ENCODE measurements around the gene INTS2.
"Not testable (repeated sequence)": the region's sequence is repeated elsewhere in the genome, so short reads cannot be mapped to it uniquely, and the experiment has no call there.

The INTS2 gene

DNA sequence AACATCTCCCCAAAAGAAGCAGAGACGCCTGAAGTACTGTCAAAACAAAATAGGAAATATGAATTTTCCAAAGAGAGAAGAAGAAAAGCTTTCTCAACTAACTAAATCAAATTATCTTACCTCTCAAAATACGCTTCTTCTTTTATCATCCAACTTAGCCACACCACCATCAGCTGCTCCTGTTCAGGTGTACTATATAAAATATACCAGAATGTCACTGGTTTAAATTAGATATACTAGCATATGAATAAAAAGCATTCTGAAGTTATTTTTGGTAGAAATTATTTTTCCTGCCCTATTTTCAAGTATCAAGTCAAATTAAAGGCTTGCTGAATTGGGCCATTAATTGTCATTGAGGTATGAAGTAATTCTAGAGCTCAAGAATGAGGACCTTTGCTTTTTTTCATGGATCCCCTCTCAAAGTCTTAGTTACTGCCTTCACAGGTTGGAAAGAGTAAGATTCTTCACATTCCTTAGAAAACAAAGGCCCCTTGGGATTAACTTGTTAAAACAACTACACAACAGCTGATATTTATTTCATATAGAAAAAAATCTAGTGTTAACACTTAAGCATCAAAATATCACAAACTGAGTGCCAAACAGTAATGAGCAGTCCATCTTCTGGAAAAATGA lies 30.1 kb downstream of the INTS2 start:
- Histone ChIP-seq H3K9me3 (ENCODE audit: control insufficient read depth, low read length) (no peaks in the 10 kb centered on the region), H3K4me3 (ENCODE audit: insufficient read depth, low read depth, low read length, poor library complexity, severe bottlenecking) (no peak overlapping the region), H3K4me1 (ENCODE audit: control insufficient read depth, insufficient read depth, low read length, poor library complexity, severe bottlenecking) (no peaks in the 10 kb centered on the region), H3K27me3 (replicated peaks; ENCODE audit: control insufficient read depth, insufficient read depth, low read length, poor library complexity, severe bottlenecking) (no peaks in the 10 kb centered on the region), H3K36me3 (ENCODE audit: control insufficient read depth, insufficient read depth, low read length) (peaks cover 28% of the 10 kb centered on the region), H3K27ac (ENCODE audit: insufficient read depth, low read length, poor library complexity, severe bottlenecking) (no peak overlapping the region)
- DNase-seq = no peak

DNA sequence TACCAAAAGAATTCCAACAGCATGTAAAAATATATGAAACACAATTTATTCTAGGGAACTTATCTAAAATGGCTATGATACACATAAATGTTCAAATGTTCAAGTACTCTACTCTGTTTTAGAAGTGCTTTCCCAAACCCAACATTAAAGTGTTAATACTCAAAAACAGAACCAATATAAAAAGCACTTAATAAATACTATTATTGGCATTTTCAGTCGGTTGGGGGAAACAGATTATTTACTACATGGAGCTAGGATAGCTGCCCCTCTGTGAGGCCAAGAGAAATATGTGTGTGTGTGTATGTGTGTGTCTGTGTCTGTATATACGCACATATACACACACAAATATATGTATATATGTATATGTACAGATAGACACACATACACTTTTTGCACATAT lies 32.4 kb downstream of the INTS2 start:
- Histone ChIP-seq H3K4me1 (ENCODE audit: control insufficient read depth, insufficient read depth, low read length, poor library complexity, severe bottlenecking) (no peaks in the 10 kb centered on the region), H3K36me3 (ENCODE audit: control insufficient read depth, insufficient read depth, low read length) (peaks cover 18% of the 10 kb centered on the region), H3K9me3 (ENCODE audit: control insufficient read depth, low read length) (no peaks in the 10 kb centered on the region), H3K4me3 (ENCODE audit: insufficient read depth, low read depth, low read length, poor library complexity, severe bottlenecking) (no peak overlapping the region), H3K27me3 (replicated peaks; ENCODE audit: control insufficient read depth, insufficient read depth, low read length, poor library complexity, severe bottlenecking) (no peaks in the 10 kb centered on the region), H3K27ac (ENCODE audit: insufficient read depth, low read length, poor library complexity, severe bottlenecking) (no peak overlapping the region)
- DNase-seq = no peak

DNA sequence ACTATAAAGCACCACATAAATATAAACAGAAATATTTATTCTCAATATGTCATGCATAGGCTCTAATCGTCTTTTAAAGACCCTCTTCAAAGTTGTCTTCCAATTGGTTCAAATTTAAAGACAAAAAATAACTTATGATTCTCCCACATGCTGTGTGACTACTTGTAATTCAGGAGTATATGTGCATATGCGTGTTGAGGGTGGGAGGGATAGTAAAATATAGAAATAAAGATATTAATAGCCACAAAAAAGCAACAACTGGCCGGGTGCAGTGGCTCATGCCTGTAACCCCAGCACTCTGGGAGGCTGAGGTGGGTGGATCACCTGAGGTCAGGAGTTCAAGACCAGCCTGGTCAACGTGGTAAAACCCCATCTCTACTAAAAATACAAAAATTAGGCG lies 33.5 kb downstream of the INTS2 start:
- H3K27ac ChIP-seq (ENCODE audit: insufficient read depth, low read length, poor library complexity, severe bottlenecking); H3K4me3 ChIP-seq (ENCODE audit: insufficient read depth, low read depth, low read length, poor library complexity, severe bottlenecking); H3K27me3 ChIP-seq (replicated peaks; ENCODE audit: control insufficient read depth, insufficient read depth, low read length, poor library complexity, severe bottlenecking); H3K4me1 ChIP-seq (ENCODE audit: control insufficient read depth, insufficient read depth, low read length, poor library complexity, severe bottlenecking); H3K9me3 ChIP-seq (ENCODE audit: control insufficient read depth, low read length); DNase-seq: not testable (repeated sequence)
- peaks cover 15% of the 10 kb centered on the region for H3K36me3 ChIP-seq (ENCODE audit: control insufficient read depth, insufficient read depth, low read length)

DNA sequence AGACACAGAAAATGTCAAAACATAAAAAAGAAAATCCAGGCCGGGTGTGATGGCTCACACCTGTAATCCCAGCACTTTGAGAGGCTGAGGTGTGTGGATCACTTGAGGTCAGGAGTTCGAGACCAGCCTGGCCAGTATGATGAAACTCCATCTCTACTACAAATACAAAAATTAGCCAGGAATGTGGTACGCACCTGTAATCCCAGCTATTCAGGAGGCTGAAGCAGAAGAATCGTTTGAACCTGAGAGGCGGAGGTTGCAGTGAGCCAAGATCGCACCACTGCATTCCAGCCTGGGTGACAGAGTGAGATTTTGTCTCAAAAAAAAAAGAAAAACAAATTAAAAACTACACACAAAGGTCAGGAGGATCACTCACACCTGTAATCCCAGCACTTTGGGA lies 40.0 kb downstream of the INTS2 start:
- H3K4me1 ChIP-seq (ENCODE audit: control insufficient read depth, insufficient read depth, low read length, poor library complexity, severe bottlenecking); H3K27ac ChIP-seq (ENCODE audit: insufficient read depth, low read length, poor library complexity, severe bottlenecking); DNase-seq; H3K9me3 ChIP-seq (ENCODE audit: control insufficient read depth, low read length); H3K4me3 ChIP-seq (ENCODE audit: insufficient read depth, low read depth, low read length, poor library complexity, severe bottlenecking); H3K27me3 ChIP-seq (replicated peaks; ENCODE audit: control insufficient read depth, insufficient read depth, low read length, poor library complexity, severe bottlenecking): not testable (repeated sequence)
- H3K36me3 ChIP-seq (ENCODE audit: control insufficient read depth, insufficient read depth, low read length) = peaks cover 12% of the 10 kb centered on the region

DNA sequence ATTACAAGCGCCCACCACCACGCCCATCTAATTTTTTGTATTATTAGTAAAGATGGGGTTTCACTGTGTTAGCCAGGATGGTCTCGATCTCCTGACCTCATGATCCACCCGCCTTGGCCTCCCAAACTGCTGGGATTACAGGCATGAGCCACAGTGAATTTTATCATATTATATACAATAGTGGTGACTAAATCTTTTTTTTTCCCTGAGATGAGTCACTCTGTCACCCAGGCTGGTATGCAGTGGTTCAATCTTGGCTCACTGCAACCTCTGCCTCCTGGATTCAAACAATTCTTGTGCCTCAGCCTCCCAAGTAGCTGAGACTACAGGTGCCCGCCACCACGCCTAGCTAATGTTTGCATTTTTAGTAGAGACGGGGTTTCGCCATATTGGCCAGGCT lies 41.9 kb downstream of the INTS2 start:
- not testable (repeated sequence) for H3K4me1 ChIP-seq (ENCODE audit: control insufficient read depth, insufficient read depth, low read length, poor library complexity, severe bottlenecking); H3K27me3 ChIP-seq (replicated peaks; ENCODE audit: control insufficient read depth, insufficient read depth, low read length, poor library complexity, severe bottlenecking); DNase-seq; H3K9me3 ChIP-seq (ENCODE audit: control insufficient read depth, low read length); H3K4me3 ChIP-seq (ENCODE audit: insufficient read depth, low read depth, low read length, poor library complexity, severe bottlenecking); H3K27ac ChIP-seq (ENCODE audit: insufficient read depth, low read length, poor library complexity, severe bottlenecking)
- H3K36me3 ChIP-seq (ENCODE audit: control insufficient read depth, insufficient read depth, low read length) = peaks cover 15% of the 10 kb centered on the region

DNA sequence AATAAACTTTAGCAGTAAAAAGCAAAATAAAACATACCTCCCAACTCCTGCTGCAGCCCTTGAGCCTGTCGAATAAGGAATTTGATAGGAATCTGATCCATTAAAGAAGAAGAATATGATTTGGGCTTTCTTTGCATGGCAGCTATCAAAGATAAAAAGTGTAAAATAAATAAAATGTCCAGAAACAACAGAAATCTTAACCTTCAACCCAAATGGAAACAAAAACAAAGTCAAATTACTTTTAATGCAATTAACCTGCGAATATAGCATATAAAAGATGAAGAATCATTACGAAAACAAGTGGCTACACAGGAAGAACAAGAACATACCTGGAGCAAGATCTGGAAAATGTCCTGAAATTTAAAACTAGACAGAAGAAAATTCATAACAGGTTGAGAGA lies 42.9 kb downstream of the INTS2 start:
- Histone ChIP-seq H3K27ac (ENCODE audit: insufficient read depth, low read length, poor library complexity, severe bottlenecking) (no peak overlapping the region), H3K9me3 (ENCODE audit: control insufficient read depth, low read length) (no peaks in the 10 kb centered on the region), H3K27me3 (replicated peaks; ENCODE audit: control insufficient read depth, insufficient read depth, low read length, poor library complexity, severe bottlenecking) (no peaks in the 10 kb centered on the region), H3K36me3 (ENCODE audit: control insufficient read depth, insufficient read depth, low read length) (peaks cover 19% of the 10 kb centered on the region), H3K4me3 (ENCODE audit: insufficient read depth, low read depth, low read length, poor library complexity, severe bottlenecking) (no peak overlapping the region), H3K4me1 (ENCODE audit: control insufficient read depth, insufficient read depth, low read length, poor library complexity, severe bottlenecking) (no peaks in the 10 kb centered on the region)
- no peak for DNase-seq

DNA sequence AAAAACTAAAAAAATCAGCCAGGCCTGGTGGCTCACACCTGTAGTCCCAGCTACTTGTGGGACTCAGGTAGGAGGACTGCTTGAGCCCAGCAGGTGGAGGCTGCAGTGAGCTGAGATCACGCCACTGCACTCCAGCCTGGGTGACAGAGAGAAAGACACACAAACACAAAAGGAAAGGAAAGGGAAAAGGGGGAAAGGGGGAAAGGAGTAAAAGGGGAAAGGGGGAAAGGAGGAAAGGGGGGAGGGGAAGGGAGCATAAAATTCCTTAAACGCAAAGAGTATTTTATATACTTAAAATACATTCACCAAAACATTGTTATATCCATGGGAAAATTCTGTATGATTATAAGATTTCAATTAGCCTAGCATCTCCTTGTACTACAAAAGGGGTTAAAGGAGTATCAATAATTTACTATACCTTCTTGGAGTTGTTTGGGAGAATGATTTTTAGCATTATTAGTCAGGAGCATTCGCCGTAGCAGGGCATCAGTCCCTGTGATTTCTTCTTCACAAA lies 47.1 kb downstream of the INTS2 start:
- Histone ChIP-seq H3K4me1 (ENCODE audit: control insufficient read depth, insufficient read depth, low read length, poor library complexity, severe bottlenecking) (no peaks in the 10 kb centered on the region), H3K27ac (ENCODE audit: insufficient read depth, low read length, poor library complexity, severe bottlenecking) (no peak overlapping the region), H3K36me3 (ENCODE audit: control insufficient read depth, insufficient read depth, low read length) (peaks cover 24% of the 10 kb centered on the region), H3K4me3 (ENCODE audit: insufficient read depth, low read depth, low read length, poor library complexity, severe bottlenecking) (no peak overlapping the region), H3K27me3 (replicated peaks; ENCODE audit: control insufficient read depth, insufficient read depth, low read length, poor library complexity, severe bottlenecking) (no peaks in the 10 kb centered on the region), H3K9me3 (ENCODE audit: control insufficient read depth, low read length) (no peaks in the 10 kb centered on the region)
- no peak for DNase-seq

DNA sequence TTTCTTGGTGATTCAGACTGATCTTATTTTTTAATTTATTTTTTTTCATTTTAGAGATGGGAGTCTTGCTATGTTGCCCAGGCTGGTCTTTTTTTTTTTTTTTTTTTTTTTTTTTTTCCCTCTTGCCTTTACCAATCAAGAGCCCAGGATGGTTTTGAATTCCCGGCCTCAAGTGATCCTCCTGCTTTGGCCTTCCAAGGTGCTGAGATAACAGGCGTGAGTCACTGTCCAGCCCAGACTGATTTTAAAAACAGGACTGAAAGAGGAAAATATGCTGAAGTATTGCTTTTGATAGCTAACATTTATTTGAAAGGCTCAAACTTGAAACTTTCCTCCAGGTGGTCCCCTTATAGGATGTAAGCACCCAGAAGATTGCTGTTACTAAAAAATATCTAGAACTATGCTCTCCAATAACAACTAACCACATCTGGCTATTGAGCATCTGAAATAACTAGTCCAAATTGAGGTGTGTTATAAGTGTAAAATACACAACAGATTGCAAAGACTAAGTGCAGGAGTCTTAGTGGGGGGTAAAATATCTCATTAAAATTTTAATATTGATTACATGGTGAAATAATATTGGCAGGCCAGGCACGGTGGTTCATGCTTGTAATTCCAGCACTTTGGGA lies 48.7 kb downstream of the INTS2 start:
- H3K27me3 ChIP-seq (replicated peaks; ENCODE audit: control insufficient read depth, insufficient read depth, low read length, poor library complexity, severe bottlenecking) = no peaks in the 10 kb centered on the region
- H3K36me3 ChIP-seq (ENCODE audit: control insufficient read depth, insufficient read depth, low read length) = peaks cover 27% of the 10 kb centered on the region
- no peak for DNase-seq
- H3K4me1 ChIP-seq (ENCODE audit: control insufficient read depth, insufficient read depth, low read length, poor library complexity, severe bottlenecking) = no peaks in the 10 kb centered on the region
- H3K4me3 ChIP-seq (ENCODE audit: insufficient read depth, low read depth, low read length, poor library complexity, severe bottlenecking) = no peak overlapping the region
- H3K9me3 ChIP-seq (ENCODE audit: control insufficient read depth, low read length) = no peaks in the 10 kb centered on the region
- no peak overlapping the region for H3K27ac ChIP-seq (ENCODE audit: insufficient read depth, low read length, poor library complexity, severe bottlenecking)

DNA sequence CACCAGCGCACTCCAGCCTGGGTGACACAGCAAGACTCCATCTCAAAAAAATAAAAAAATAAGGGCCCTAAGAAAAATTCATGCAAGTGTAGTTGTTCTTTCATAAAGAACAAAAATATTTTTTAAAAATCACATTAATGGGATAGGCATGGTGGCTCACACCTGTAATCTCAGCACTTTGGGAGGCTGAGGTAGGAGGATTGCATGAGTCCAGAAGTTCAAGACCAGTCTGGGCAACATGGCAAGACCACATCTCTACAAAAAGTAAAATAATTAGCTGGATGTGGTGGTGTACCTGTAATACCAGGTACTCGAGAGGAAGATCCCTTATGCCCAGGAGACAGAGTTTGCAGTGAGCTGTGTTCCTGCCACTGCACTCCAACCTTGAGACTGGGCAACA lies 49.3 kb downstream of the INTS2 start:
- DNase-seq = no peak
- Histone ChIP-seq H3K36me3 (ENCODE audit: control insufficient read depth, insufficient read depth, low read length) (peaks cover 27% of the 10 kb centered on the region), H3K4me1 (ENCODE audit: control insufficient read depth, insufficient read depth, low read length, poor library complexity, severe bottlenecking) (no peaks in the 10 kb centered on the region), H3K27ac (ENCODE audit: insufficient read depth, low read length, poor library complexity, severe bottlenecking) (no peak overlapping the region), H3K9me3 (ENCODE audit: control insufficient read depth, low read length) (no peaks in the 10 kb centered on the region), H3K27me3 (replicated peaks; ENCODE audit: control insufficient read depth, insufficient read depth, low read length, poor library complexity, severe bottlenecking) (no peaks in the 10 kb centered on the region), H3K4me3 (ENCODE audit: insufficient read depth, low read depth, low read length, poor library complexity, severe bottlenecking) (no peak overlapping the region)

DNA sequence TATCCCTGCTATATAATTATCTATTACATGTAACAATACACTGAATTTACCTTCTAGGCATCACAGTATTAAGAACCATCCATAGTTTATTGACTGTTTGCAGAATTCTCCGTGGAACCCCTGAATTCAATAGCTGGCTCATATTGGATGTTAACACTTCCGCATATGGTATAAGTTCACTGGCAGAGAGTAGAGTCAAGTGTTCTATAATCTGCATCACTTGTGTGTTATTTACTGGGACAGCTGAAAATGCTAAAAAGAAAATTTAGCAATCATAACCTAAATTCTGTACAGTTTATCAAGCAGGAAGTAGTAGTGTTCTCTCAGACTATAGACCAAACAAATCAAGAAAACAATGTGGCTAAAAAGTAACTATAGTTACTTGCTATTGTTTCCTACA lies 49.9 kb downstream of the INTS2 start:
- Histone ChIP-seq H3K4me1 (ENCODE audit: control insufficient read depth, insufficient read depth, low read length, poor library complexity, severe bottlenecking) (no peaks in the 10 kb centered on the region), H3K36me3 (ENCODE audit: control insufficient read depth, insufficient read depth, low read length) (peaks cover 21% of the 10 kb centered on the region), H3K9me3 (ENCODE audit: control insufficient read depth, low read length) (no peaks in the 10 kb centered on the region), H3K27me3 (replicated peaks; ENCODE audit: control insufficient read depth, insufficient read depth, low read length, poor library complexity, severe bottlenecking) (no peaks in the 10 kb centered on the region), H3K27ac (ENCODE audit: insufficient read depth, low read length, poor library complexity, severe bottlenecking) (no peak overlapping the region), H3K4me3 (ENCODE audit: insufficient read depth, low read depth, low read length, poor library complexity, severe bottlenecking) (no peak overlapping the region)
- no peak for DNase-seq
